NCI-H524 (cell line): Measurements from ENCODE around the gene GSK3B.
A peak's percentile ranks its signal among the peaks of the same experiment; 100 is the strongest.
"Not testable (repeated sequence)": the region's sequence is repeated elsewhere in the genome, so short reads cannot be mapped to it uniquely, and the experiment has no call there.

ENCODE experiments used
- DNase-seq, 2 experiments: peaks; one replicate each; lab custom pipeline; 2025; lab: John Stamatoyannopoulos, UW

Gene GSK3B

DNA sequence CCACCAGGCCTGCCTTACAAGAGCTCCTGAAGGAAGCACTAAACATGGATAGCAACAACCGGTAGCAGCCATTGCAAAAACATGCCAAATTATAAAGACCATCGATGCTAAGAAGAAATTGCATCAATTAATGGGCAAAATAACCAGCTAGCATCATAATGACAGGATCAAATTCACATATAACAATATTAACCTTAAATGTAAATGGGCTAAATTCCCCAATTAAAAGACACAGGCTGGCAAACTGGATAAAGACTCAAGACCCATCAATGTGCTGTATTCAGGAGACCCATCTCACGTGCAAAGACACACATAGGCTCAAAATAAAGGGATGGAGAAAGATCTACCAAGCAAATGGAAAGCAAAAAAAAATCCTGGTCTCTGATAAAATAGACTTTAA is 88.5 kb downstream of the GSK3B start:
- not testable (repeated sequence) for DNase-seq

DNA sequence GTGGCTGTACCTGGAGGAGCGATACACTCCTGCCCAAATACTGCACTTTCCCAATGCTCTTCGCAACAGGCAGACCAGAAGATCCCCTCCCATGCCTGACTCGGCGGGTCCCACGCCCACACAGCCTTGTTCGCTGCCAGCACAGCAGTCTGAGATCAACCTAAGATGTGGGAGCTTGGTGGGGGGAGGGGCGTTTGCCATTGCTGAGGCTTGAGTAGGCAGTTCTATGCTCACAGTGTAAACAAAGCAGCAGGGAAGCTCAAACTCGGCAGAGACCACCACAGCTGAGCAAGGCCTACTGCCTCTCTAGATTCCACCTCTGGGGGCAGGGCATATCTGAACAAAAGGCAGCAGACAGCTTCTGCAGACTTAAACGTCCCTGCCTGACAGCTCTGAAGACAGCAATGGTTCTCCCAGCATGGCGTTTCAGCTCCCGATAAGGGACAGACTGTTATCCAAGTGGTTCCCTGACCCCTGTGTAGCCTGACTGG is 90.2 kb downstream of the GSK3B start:
- not testable (repeated sequence) for DNase-seq

DNA sequence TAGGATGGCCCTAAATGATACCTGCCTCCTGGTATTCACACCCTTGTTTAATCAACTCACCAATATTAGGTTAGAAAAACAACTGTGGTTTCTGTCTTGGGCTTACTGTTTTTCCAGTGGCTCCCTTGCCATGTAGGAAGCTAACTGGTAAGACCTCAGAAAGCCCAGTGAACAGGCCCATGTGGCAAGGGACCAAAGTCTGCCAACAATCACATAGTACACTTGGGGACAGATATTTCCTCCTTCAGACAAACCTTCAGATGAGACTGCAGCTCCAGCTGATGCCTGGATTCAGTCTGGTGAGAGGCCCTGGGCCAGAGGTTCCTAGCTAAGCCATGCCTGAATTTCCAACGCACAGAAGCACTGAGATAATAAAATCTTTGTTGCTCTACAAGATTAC is 96.1 kb downstream of the GSK3B start:
- no peak for DNase-seq

DNA sequence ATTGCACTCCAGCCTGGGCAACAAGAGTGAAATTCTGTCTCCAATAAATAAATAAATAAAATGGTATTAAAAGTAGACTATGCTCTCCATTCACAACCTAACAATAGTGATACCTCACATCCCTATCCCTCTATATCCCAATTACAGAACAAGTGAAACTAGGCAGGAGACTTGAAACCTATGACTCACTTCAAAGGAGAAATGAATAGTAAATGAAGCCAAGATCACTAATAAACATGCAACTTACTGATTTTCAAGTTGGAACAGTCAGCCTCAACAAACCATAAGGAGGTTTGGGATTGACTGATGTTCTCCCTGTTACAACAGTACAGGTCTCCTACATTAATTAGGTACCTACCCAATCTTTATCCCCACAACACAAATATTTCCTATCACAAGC is 103.4 kb downstream of the GSK3B start:
- DNase-seq: no peak

DNA sequence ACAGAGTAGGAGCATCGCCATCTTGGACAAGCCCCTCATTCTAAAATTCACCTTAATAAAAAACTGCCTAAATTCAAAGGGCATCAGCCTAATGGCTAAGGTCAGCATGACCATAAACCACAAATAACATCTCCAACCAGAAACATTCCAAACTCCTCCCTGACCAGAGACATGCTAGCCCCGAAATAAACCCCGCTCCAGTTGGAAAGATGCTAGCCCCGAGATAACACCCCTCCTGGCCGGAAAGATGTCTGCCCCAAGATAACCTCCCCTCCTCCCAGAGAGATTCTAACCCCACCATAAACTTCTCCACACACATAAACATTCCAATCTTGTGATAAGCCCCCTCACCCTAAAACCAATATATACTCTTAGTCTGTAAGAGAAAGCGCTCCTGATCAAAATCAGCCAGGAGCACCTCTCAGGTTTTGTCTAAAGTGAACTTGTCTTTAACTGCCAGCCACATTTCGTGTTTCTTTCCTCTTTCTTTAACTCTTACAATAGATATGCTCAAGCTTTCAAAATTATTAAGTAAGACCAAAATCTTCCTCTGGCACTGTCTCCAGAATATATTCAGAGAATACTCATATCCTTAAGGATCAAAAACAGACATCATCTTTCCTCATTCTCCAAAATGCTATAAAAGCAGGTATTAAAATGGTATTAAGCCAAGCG is 104.1 kb downstream of the GSK3B start:
- DNase-seq: no peak

DNA sequence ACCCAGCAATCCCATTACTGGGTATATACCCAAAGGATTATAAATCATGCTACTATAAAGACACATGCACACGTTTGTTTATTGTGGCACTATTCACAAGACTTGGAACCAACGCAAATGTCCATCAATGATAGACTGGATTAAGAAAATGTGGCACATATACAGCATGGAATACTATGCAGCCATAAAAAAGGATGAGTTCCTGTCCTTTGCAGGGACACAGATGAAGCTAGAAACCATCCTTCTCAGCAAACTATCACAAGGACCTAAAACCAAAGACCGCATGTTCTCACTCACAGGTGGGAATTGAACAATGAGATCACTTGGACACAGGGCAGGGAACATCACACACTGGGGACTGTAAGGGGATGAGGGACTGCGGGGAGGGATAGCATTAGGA is 107.4 kb downstream of the GSK3B start:
- DNase-seq: not testable (repeated sequence)

DNA sequence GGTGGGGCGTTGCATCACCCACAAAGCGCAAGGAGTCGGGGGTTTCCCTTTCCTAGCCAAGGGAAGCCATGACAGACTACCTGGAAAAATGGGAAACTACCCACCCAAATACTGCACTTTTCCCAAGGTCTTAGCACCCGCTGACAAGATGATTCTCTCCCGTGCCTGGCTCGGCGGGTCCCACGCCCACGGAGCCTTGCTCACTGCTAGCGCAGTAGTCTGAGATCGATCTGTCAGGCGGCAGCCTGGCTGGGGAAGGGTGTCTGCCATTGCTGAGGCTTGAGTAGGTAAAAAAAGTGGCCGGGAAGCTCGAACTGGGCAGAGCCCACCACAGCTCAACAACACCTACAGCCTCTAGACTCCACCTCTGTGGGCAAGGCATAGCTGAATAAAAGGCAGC is 112.9 kb downstream of the GSK3B start:
- DNase-seq: no peak

DNA sequence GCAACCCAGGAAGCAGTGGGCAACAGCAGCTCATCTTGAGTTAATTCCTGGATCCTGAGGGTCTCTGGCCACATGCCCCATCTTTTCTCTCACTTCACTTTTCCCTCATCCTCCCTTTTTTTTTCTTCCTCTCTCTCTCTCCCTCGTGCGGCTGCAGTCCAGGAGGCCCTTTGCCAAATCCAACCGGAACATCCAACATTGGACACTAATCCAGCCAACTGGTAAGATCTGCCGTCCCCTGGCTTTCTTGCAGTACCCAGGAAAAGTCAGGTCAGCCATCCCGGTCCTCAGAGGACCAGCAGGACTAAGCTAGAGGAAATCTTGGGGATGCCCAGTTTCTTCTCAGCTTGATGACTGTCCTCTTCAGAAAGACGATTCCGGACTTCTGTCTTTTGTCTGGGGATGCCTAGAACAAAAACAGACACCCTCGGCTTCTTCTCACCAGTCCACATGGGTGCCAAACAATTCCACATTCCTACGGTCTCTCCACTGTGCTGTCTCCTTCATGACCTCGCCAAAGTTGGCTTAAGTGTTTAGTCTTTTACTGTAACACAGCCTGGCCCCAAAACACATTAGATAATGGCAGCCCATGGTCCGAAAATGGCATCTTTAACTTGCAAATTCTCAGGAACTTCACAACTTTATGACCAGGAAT is 115.6 kb downstream of the GSK3B start:
- no peak for DNase-seq

DNA sequence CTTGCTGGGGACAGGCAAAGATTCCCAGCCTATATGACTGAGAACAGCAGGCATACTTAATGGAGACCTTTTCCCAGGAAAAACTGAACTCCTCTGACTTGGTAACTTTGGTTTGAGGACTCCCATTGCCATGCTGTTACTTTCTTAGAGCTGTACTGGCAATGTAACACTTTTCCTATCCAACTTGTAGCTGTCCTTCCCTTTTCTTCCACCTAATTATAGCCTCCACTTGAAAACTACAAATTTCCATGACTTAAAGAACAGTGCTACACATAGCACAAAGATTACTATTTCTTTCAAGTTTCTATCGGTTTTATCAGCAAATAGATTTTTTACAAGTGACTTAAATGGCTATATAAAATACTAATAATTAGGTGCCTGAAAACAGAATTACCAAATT is 116.9 kb downstream of the GSK3B start:
- no peak for DNase-seq

DNA sequence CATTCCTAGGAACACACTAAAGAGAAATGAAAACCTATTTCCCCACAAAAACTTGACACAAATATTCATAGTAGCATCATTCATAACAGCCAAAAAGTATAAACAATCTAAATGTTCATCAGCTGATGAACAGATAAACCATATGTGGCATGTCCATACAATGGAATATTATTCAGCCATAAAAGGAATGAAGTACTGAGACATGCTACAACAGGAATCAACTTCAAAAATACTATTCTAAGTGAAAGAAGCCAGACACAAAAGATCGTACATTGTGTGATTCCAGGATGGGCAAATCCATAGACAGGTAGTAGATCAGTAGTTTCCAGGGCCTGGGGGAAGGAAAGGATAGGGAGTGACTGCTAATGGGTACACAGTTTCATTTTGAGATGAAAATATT is 118.0 kb downstream of the GSK3B start:
- DNase-seq: no peak

DNA sequence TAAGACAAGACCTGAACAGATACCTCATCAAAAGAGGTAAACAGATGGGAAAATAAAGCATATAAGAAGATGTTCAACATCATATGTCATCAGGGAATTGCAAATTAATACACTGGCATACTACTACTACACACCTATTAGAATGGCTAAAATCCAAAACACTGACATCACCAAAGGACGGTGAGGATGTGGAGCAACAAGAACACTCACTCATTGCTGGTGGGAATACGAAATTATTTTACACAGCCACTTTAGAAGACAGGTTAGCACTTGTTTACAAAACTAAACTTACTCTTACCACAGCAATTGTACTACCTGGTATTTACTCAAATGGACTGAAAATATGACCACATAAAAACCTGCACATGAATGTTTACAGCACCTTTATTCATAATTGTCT is 119.6 kb downstream of the GSK3B start:
- DNase-seq: no peak

DNA sequence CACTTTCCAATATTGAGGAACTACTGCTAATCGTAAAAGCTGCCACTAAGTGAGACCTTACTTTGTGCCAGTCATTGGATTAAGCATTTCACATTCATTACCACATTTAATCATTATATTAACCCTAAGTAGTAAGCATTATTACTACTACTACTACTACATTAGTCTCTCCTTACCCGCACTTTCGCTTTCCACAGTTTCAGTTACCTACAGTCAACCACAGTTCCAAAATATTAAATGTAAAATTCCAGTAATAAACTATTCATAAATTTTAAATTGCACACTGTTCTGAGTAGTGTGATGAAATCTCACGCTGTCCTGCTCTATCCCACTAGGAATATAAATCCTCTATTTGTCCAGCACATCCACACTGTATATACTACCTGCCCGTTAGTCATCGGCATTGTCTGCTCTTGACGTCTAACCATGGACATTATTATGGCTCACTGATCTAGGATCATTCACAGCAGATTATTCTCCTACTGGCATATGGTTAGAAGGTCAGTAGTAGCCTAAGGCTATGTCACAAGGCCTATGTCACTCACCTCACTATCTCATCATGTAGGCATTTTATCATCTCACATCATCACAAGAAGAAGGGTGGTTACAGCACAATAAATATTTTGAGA is 121.1 kb downstream of the GSK3B start:
- no peak for DNase-seq

DNA sequence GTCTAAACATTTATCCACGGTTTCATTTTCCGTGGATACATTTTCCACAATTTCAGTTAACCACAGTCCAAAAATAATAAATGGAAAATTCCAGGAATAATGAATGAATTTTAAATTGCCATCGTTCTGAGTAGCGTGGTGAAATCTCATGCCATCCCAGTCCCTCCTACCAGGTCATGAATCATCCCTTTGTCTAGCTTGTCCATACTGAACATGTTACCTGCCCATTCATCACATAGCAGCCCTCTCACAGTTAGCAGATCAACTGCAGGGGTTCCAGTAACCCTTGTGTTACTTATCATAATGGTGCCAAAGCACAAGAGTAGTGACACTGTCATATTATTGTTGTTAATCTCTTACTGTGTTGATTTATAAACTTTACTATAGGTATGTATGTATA is 124.5 kb downstream of the GSK3B start:
- DNase-seq: peak in 1 of 2 experiments; percentile 68

DNA sequence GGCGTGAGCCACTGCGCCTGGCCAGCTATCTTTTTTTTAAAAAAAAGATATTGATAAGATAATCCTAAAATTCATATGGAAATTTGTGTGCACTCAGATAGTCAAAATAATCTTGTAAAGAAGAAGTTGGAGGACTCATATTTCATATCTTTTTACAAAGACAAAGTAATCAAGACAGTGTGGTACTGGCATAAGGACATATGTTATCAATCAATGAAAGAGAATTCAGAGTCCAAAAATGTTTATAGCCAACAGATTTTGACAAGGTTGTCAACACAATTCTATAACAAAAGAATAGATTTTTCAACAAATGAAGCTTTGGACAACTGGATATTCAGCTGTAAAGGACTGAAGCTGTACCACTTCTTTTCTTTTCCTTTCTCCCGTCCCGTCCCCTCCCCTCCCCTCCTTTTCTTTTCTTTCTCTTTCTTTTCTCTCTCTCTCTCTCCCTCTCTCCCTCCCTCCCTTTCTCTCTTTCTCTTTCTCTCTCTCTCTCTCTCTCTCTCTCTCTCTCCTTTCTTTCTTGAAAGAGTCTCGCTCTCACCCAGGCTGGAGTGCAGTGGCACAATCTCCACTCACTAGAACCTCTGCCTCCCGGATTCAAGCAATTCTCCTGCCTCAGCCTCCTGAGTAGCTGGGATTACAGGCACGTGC is 126.8 kb downstream of the GSK3B start:
- DNase-seq: no peak

DNA sequence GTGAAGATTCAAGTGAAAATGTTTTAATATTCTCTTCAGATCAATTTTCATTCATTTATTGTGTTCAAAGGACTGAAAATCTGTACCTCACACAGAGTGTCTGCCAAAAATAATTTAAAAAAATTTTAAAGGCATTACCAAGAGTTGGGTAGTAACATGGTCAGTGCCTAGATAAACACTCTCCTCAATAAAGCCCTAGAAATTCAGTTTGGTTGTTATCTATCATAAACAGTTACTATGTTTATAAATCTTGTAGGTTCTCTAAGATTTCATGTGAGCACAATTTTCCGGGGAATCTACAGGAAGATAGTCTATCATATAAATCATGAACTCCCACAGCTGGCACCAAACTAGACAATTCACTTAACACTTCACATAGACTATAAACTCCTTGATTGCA is 128.6 kb downstream of the GSK3B start:
- DNase-seq: no peak

DNA sequence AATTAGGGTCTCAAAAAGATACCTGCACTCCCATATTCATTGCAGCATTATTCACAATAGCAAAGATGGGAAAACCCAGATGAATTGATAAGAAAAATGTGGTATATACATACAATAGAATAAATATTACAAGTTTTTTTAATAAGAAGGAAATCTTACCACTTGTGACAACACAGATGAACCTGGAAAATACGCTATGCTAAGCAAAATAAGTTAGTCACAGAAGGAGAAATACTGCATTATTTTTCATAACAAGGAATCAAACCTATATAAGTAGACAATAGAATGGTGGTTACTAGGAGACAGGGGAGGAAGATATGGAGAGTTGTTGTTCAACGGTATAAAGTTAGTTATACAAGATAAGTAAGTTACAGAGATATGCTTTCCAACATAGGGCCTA is 130.0 kb downstream of the GSK3B start:
- DNase-seq: no peak

DNA sequence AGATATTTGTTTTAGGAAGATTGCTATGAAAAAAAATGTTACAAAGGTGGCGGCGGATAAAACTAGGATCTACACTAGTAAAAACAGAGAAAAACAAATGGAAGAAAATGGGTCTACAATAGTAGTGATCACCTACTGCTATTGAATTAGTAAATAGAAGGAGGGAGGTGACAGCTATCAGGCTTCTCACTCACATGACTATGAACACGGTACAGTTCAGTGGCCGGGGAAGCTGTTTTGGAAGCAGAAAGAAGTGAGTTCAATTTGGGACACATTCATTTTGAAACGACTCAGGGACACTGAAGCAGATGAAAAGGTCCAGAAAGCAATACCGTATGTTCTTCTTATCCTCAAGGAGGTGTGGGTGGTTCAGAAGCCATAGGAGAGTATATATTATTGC is 138.3 kb downstream of the GSK3B start:
- DNase-seq: no peak

DNA sequence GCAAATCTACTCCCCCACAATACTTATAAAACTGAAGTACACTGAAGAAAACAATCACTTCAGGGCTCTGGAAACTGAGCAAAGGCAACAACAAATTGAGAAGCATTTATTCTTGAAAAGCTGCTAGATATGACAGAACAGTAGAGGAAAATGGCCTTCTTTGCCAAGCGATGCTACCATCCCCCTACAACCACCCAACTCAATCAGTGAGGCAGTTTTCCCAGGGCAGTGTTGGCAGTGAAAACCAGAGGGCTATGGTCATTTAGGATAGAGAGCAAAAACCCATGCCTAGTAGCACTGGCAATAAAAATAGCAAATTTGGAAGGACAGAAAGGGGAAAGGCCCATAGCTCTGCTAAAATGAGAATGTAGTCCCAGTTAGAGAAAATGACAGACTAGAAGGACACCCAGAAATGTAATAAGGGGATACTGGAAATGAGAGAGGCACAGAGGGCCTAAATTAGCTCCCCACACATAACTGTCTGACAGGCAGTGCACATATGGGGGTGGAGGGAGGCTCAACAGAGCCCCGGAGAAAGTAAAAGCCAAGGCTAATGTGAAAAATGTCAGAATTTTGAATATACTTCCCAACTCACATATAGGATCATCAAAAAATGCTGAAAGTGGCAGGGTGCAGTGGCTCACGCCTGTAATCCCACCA is 143.5 kb downstream of the GSK3B start:
- no peak for DNase-seq

DNA sequence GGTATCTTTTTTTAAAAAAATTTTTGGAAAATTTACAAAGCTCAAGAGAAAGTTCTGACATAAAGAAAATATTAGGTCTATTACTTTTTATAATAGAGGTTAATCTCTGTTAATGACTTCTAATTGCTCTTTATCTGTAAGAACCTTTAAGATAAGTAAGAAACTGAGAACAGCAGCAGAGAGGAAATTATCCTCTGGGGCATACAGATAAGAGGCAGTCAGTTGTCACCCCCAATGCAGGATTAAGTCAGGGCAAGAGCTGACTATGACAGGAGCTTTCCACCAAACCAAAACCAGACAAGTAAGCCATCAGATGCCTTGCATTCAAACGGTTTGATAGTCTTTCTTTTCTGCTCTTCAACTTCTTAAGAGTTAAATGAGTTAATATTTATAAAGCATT is 149.0 kb downstream of the GSK3B start:
- no peak for DNase-seq

DNA sequence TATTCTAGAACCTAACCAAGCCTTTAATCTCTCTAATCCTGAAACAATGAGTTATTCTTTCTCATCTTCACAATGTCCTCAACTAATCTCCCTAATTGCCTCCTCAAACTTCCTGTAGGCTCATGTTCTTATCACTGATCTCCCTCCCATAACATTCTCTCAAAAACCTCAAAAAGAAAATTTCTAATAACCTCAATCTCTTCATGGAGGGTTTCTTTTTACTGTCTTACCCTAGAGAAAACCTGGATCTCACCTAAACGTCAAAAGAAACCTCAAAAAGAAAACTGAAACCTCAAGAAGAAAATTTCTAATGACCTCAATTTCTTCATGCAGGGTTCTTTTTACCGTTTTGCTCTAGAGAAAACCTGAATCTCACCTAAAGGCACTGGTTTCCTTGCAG is 150.2 kb downstream of the GSK3B start:
- no peak for DNase-seq

DNA sequence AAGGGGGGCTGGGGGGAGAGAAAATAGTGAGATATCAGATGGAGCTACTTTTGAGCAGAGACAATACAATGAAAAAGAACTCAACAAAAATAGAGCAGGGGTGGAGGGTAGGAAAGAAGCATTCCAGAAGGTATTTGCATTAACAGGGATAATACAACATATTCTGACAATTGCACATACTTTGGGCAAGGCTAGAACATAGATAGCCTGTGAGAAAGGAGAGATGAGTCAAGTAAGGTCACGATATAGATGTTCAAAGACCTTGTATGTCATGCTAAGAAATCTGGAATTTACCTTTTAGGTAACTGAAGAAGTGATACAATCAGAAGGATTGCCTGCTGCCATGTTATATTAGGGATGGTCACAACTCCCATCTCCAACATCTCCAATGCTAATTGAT is 155.2 kb downstream of the GSK3B start:
- no peak for DNase-seq

DNA sequence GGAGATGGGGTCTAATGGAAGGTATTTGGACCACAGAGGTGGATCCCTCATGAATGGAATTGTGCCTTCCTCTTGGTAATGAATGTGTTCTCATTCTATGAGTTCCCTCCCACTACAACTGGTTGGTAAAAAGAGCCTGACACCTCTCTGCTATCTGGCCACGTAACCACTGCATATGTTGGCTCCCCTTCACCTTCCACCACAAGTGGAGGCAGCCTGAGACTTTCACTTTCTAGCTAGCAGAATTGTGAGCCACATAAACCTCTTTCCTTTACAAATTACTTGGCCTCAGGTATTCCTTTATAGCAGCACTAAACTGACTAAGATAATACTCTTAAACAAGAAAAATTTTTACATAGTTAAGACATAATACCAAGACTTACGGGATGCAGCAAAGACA is 157.0 kb downstream of the GSK3B start:
- DNase-seq: no peak
